ENCODE results near the gene PCYT2. TPM values are rescaled to one million over a fixed set of nuclear protein-coding genes. Genes with fewer than 3 reads are reported as not detected.

PCYT2 gene
- total and polyA plus RNA-seq, 2 donors (not counting 1 experiment from before 2014, with no cell fraction given), result 33.4 to 34.9 TPM

GRCh38 chr17:81952792-81953228 lies 41.6 kb upstream of the PCYT2 start:
- H3K4me3 ChIP-seq (ENCODE audit: control extremely low read depth in 1 of 5, extremely low read depth in 1 of 5, insufficient read depth in 1 of 5, low read depth in 2 of 5, low read length in 4 of 5), result no peak overlapping the region
- no peaks in the 10 kb centered on the region for H3K79me2 ChIP-seq (ENCODE audit: control insufficient read depth, insufficient read depth, low read length)
- no peaks in the 10 kb centered on the region for H4K20me1 ChIP-seq (ENCODE audit: control insufficient read depth, insufficient read depth, low read length, poor library complexity, severe bottlenecking)
- Mint-ChIP-seq H3K4me3 (no peak overlapping the region), H3K27ac (no peak overlapping the region), H3K4me1 (no peaks in the 10 kb centered on the region), H3K27me3 (peaks cover 9% of the 10 kb centered on the region), H3K9me3 (ENCODE audit: insufficient read depth) (no peaks in the 10 kb centered on the region)
- H3K4me1 ChIP-seq (ENCODE audit: control insufficient read depth in 2 of 2, insufficient read depth in 2 of 2, low read length in 2 of 2), result no peaks in the 10 kb centered on the region
- POLR2A ChIA-PET, result no interaction called here
- H3K4me2 ChIP-seq (replicated peaks; ENCODE audit: low read depth, low read length, poor library complexity, severe bottlenecking), result no peak overlapping the region
- ATAC-seq (ENCODE audit: low read depth) (no peak), DNase-seq (no peak)
- peaks cover 0 to under 1% (median 0%) of the 10 kb centered on the region in 3 donors for H3K9me3 ChIP-seq (ENCODE audit: control extremely low read depth in 1 of 3, control insufficient read depth in 2 of 3, insufficient read depth in 1 of 3, low read length in 2 of 3)
- no peak overlapping the region for H2AFZ ChIP-seq (ENCODE audit: insufficient read depth, low read depth, low read length, poor library complexity, severe bottlenecking)
- no peak for TF ChIP-seq CTCF (IDR thresholded peaks at IDR 0.05)
- no peak for TF ChIP-seq EZH2 (IDR thresholded peaks at IDR 0.05; ENCODE audit: borderline replicate concordance, insufficient read depth, low read depth, low read length, poor library complexity, severe bottlenecking)
- H3K27ac ChIP-seq (ENCODE audit: low read length in 2 of 2), result no peak overlapping the region
- H3K36me3 ChIP-seq (replicated peaks in 1 of 2; ENCODE audit: control extremely low read depth in 1 of 2, control insufficient read depth in 1 of 2, extremely low read depth in 1 of 2, insufficient read depth in 2 of 2, low read length in 1 of 2), result no peaks in the 10 kb centered on the region
- WGBS (ENCODE audit: insufficient coverage), result 95% methylated on average over 15 of the region's 16 CpGs
- no peak overlapping the region for H3K9ac ChIP-seq (ENCODE audit: low read length)
- CTCF ChIA-PET, result interaction anchor here (0.6 kb wide), 1 partner anchor 25 kb away, joined by 3 read pairs; the partner anchor contains the start of gene MAFG
- peaks cover 0 to 29% (median 4%) of the 10 kb centered on the region in 4 experiments for H3K27me3 ChIP-seq (replicated peaks in 1 of 4; ENCODE audit: control extremely low read depth in 1 of 4, control insufficient read depth in 3 of 4, insufficient read depth in 4 of 4, low read length in 3 of 4)
- intact Hi-C loops (cut with micrococcal nuclease), result no loop called here

GRCh38 chr17:81951785-81952684 lies 40.8 kb upstream of the PCYT2 start:
- H3K4me1 Mint-ChIP-seq, result no peaks in the 10 kb centered on the region
- ATAC-seq (ENCODE audit: low read depth) (no peak), DNase-seq (no peak)
- Histone ChIP-seq H3K4me2 (replicated peaks; ENCODE audit: low read depth, low read length, poor library complexity, severe bottlenecking) (no peak overlapping the region), H4K20me1 (ENCODE audit: control insufficient read depth, insufficient read depth, low read length, poor library complexity, severe bottlenecking) (no peaks in the 10 kb centered on the region), H3K79me2 (ENCODE audit: control insufficient read depth, insufficient read depth, low read length) (no peaks in the 10 kb centered on the region), H3K27me3 (replicated peaks in 1 of 4; ENCODE audit: control extremely low read depth in 1 of 4, control insufficient read depth in 3 of 4, insufficient read depth in 4 of 4, low read length in 3 of 4) (peaks cover 0 to 21% (median 0%) of the 10 kb centered on the region in 4 experiments), H3K27ac (ENCODE audit: low read length in 2 of 2) (no peak overlapping the region), H3K4me3 (ENCODE audit: control extremely low read depth in 1 of 5, extremely low read depth in 1 of 5, insufficient read depth in 1 of 5, low read depth in 2 of 5, low read length in 4 of 5) (no peak overlapping the region), H3K4me1 (ENCODE audit: control insufficient read depth in 2 of 2, insufficient read depth in 2 of 2, low read length in 2 of 2) (no peaks in the 10 kb centered on the region), H3K36me3 (replicated peaks in 1 of 2; ENCODE audit: control extremely low read depth in 1 of 2, control insufficient read depth in 1 of 2, extremely low read depth in 1 of 2, insufficient read depth in 2 of 2, low read length in 1 of 2) (no peaks in the 10 kb centered on the region), H3K9me3 (ENCODE audit: control extremely low read depth in 1 of 3, control insufficient read depth in 2 of 3, insufficient read depth in 1 of 3, low read length in 2 of 3) (no peaks in the 10 kb centered on the region), H3K9ac (ENCODE audit: low read length) (no peak overlapping the region), H2AFZ (ENCODE audit: insufficient read depth, low read depth, low read length, poor library complexity, severe bottlenecking) (no peak overlapping the region)
- POLR2A ChIA-PET, result no interaction called here
- TF ChIP-seq CTCF (IDR thresholded peaks at IDR 0.05) (no peak), EZH2 (IDR thresholded peaks at IDR 0.05; ENCODE audit: borderline replicate concordance, insufficient read depth, low read depth, low read length, poor library complexity, severe bottlenecking) (no peak)
- H3K27ac Mint-ChIP-seq, result no peak overlapping the region
- H3K27me3 Mint-ChIP-seq, result peaks cover 5% of the 10 kb centered on the region
- no peak overlapping the region for H3K4me3 Mint-ChIP-seq
- intact Hi-C loops (cut with micrococcal nuclease), result no loop called here
- no peaks in the 10 kb centered on the region for H3K9me3 Mint-ChIP-seq (ENCODE audit: insufficient read depth)
- WGBS (ENCODE audit: insufficient coverage), result 67% methylated on average over 10 of the region's 13 CpGs
- CTCF ChIA-PET, result no interaction called here
